WTC11 (cell line): Measurements from ENCODE around the gene CACNA1E. TPM values are rescaled to one million over a fixed set of nuclear protein-coding genes. Genes with fewer than 3 reads are reported as not detected.
"Not testable (repeated sequence)": the region's sequence is repeated elsewhere in the genome, so short reads cannot be mapped to it uniquely, and the experiment has no call there.

Experiments used
- ATAC-seq: fragments of 200-7000 bp; cut with Tn5 transposase; 2 replicates; pipeline ENCODE4 v1.10.0; 2021; ENCODE audit warnings: mild to moderate bottlenecking, moderate library complexity
- CTCF ChIA-PET: fragments of 300-600 bp; sonication (Branson Sonifier 250); formaldehyde crosslinking; loops from one replicate; lab custom pipeline; 2021; ENCODE audit warnings: antibody characterized with exemption; lab: Charles Lee
- POLR2A ChIA-PET: fragments of 350-600 bp; sonication (Branson Sonifier 250); formaldehyde crosslinking; loops from one replicate; lab custom pipeline; 2021; ENCODE audit warnings: antibody characterized with exemption; lab: Charles Lee
- DNase-seq: peaks from one replicate; pipeline ENCODE4 v3.0.0; 2021; ENCODE audit warnings: low spot score
- H3K27ac Mint-ChIP-seq: 2 replicates; pipeline ENCODE4 v1.8.0; 2021; ENCODE audit warnings: mixed read lengths
- H3K27me3 Mint-ChIP-seq: 2 replicates; pipeline ENCODE4 v1.8.0; 2021; ENCODE audit warnings: low read depth, mild to moderate bottlenecking, moderate library complexity, mixed read lengths
- H3K36me3 Mint-ChIP-seq: 2 replicates; pipeline ENCODE4 v1.8.0; 2021; ENCODE audit warnings: mixed read lengths
- H3K4me1 Mint-ChIP-seq: 2 replicates; pipeline ENCODE4 v1.8.0; 2022; ENCODE audit warnings: mixed read lengths
- H3K4me3 Mint-ChIP-seq: 2 replicates; pipeline ENCODE4 v1.8.0; 2021; ENCODE audit warnings: mild to moderate bottlenecking, moderate library complexity, mixed read lengths
- H3K9me3 Mint-ChIP-seq: 2 replicates; pipeline ENCODE4 v1.8.0; 2021; ENCODE audit warnings: mixed read lengths
- CBFB ChIP-seq: sonication (generic); formaldehyde crosslinking; IDR thresholded peaks from 2 replicates; pipeline ENCODE4 v1.8.1; 2022; ENCODE audit warnings: mild to moderate bottlenecking, low read depth, missing genetic modification reagents
- IRF2 ChIP-seq: sonication (generic); formaldehyde crosslinking; IDR thresholded peaks from 2 replicates; pipeline ENCODE4 v1.8.0; 2022; ENCODE audit warnings: low read depth, missing genetic modification reagents, borderline replicate concordance
- JAZF1 ChIP-seq: fragments of 250-450 bp; sonication (Bioruptor Pico); IDR thresholded peaks from 2 replicates; pipeline ENCODE4 v1.9.0; 2021; ENCODE audit warnings: moderate library complexity, mild to moderate bottlenecking, inconsistent platforms
- NR2C2 ChIP-seq: sonication (generic); formaldehyde crosslinking; IDR thresholded peaks from 2 replicates; pipeline ENCODE4 v1.8.0; 2022; ENCODE audit warnings: mild to moderate bottlenecking, missing genetic modification reagents
- PRRX2 ChIP-seq: fragments of 250-450 bp; sonication (Bioruptor Pico); IDR thresholded peaks from 2 replicates; pipeline ENCODE4 v1.8.0; 2021; ENCODE audit warnings: mild to moderate bottlenecking
- TEAD4 ChIP-seq: sonication (generic); formaldehyde crosslinking; IDR thresholded peaks from 2 replicates; pipeline ENCODE4 v1.8.0; 2022; ENCODE audit warnings: mild to moderate bottlenecking, missing genetic modification reagents
- ZNF423 ChIP-seq: fragments of 250-450 bp; sonication (Bioruptor Pico); IDR thresholded peaks from 2 replicates; pipeline ENCODE4 v2.1.2; 2022; ENCODE audit warnings: mild to moderate bottlenecking, moderate library complexity
- total RNA-seq: library from RNA; stranded (reverse); gene quantifications from 3 replicates; pipeline ENCODE4 v1.2.3, GENCODE V29; 2021
- TF ChIP-seq, protein P1 (sequence below): sonication (generic); formaldehyde crosslinking; IDR thresholded peaks from 2 replicates; pipeline ENCODE4 v1.8.1; 2023; ENCODE audit warnings: mild to moderate bottlenecking, moderate library complexity, missing genetic modification reagents
- TF ChIP-seq, protein P2 (sequence below): sonication (generic); formaldehyde crosslinking; IDR thresholded peaks from 2 replicates; pipeline ENCODE4 v1.8.1; 2023; ENCODE audit warnings: mild to moderate bottlenecking, missing genetic modification reagents, moderate library complexity
- TF ChIP-seq, protein P3 (sequence below): sonication (generic); formaldehyde crosslinking; IDR thresholded peaks from 2 replicates; pipeline ENCODE4 v1.8.0; 2022; ENCODE audit warnings: mild to moderate bottlenecking, missing genetic modification reagents
- TF ChIP-seq, protein P4 (sequence below): sonication (generic); formaldehyde crosslinking; IDR thresholded peaks from 2 replicates; pipeline ENCODE4 v1.8.0; 2022; ENCODE audit warnings: mild to moderate bottlenecking, missing genetic modification reagents
- TF ChIP-seq, protein P5 (sequence below): sonication (generic); formaldehyde crosslinking; conservative IDR thresholded peaks from 2 replicates; pipeline ENCODE4 v1.8.1; 2022; ENCODE audit warnings: mild to moderate bottlenecking, missing genetic modification reagents
- TF ChIP-seq, protein P6 (sequence below): sonication (generic); formaldehyde crosslinking; IDR thresholded peaks from 2 replicates; pipeline ENCODE4 v1.8.1; 2023; ENCODE audit warnings: mild to moderate bottlenecking, missing genetic modification reagents
- TF ChIP-seq, protein P7 (sequence below): sonication (generic); formaldehyde crosslinking; IDR thresholded peaks from 2 replicates; pipeline ENCODE4 v1.8.1; 2023; ENCODE audit warnings: mild to moderate bottlenecking, missing genetic modification reagents, borderline replicate concordance

CACNA1E gene
- total RNA-seq, 1 experiment from 2014 or later, result 0.63 TPM

DNA sequence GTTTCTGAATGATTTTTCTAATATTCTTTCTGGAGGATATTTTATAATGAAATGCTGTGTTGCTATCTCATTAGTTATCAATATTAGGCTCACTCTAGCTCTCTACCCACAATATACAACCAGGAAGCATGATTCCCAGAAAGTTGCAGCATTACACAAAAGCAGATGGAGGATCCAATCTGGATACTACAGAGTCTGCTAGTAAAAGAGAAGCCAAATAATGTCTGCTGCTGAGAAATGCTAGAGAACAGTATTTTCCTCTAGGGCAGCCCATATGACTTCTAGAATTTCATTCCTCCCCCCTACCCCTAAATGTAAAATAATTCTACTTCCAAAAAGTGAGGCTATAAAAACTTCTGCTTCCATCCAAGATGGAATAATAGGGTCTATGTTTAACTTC, 338.4 kb downstream of the CACNA1E start:
- H3K4me1 Mint-ChIP-seq, result peaks cover 12% of the 10 kb centered on the region
- no peaks in the 10 kb centered on the region for H3K27me3 Mint-ChIP-seq
- peaks cover 8% of the 10 kb centered on the region for H3K9me3 Mint-ChIP-seq
- POLR2A ChIA-PET, result no interaction called here
- H3K27ac Mint-ChIP-seq, result no peak overlapping the region
- DNase-seq, result no peak
- H3K36me3 Mint-ChIP-seq, result peaks cover 2% of the 10 kb centered on the region; the same call in 1 of the 2 replicates
- ATAC-seq, result no peak
- TF ChIP-seq, protein P1, sequence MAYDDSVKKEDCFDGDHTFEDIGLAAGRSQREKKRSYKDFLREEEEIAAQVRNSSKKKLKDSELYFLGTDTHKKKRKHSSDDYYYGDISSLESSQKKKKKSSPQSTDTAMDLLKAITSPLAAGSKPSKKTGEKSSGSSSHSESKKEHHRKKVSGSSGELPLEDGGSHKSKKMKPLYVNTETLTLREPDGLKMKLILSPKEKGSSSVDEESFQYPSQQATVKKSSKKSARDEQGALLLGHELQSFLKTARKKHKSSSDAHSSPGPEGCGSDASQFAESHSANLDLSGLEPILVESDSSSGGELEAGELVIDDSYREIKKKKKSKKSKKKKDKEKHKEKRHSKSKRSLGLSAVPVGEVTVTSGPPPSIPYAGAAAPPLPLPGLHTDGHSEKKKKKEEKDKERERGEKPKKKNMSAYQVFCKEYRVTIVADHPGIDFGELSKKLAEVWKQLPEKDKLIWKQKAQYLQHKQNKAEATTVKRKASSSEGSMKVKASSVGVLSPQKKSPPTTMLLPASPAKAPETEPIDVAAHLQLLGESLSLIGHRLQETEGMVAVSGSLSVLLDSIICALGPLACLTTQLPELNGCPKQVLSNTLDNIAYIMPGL (CRISPR knock-in tag), result no peak
- TF ChIP-seq, protein P2, sequence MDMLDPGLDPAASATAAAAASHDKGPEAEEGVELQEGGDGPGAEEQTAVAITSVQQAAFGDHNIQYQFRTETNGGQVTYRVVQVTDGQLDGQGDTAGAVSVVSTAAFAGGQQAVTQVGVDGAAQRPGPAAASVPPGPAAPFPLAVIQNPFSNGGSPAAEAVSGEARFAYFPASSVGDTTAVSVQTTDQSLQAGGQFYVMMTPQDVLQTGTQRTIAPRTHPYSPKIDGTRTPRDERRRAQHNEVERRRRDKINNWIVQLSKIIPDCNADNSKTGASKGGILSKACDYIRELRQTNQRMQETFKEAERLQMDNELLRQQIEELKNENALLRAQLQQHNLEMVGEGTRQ (CRISPR knock-in tag), result no peak
- TF ChIP-seq, protein P3, sequence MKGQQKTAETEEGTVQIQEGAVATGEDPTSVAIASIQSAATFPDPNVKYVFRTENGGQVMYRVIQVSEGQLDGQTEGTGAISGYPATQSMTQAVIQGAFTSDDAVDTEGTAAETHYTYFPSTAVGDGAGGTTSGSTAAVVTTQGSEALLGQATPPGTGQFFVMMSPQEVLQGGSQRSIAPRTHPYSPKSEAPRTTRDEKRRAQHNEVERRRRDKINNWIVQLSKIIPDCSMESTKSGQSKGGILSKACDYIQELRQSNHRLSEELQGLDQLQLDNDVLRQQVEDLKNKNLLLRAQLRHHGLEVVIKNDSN (CRISPR knock-in tag), result no peak
- TF ChIP-seq, protein P4, sequence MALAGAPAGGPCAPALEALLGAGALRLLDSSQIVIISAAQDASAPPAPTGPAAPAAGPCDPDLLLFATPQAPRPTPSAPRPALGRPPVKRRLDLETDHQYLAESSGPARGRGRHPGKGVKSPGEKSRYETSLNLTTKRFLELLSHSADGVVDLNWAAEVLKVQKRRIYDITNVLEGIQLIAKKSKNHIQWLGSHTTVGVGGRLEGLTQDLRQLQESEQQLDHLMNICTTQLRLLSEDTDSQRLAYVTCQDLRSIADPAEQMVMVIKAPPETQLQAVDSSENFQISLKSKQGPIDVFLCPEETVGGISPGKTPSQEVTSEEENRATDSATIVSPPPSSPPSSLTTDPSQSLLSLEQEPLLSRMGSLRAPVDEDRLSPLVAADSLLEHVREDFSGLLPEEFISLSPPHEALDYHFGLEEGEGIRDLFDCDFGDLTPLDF (CRISPR knock-in tag), result no peak
- TF ChIP-seq IRF2 (CRISPR knock-in tag) (no peak), PRRX2 (CRISPR knock-in tag) (no peak), ZNF423 (CRISPR knock-in tag) (no peak), JAZF1 (no peak), CBFB (CRISPR knock-in tag) (no peak)
- TF ChIP-seq, protein P5, sequence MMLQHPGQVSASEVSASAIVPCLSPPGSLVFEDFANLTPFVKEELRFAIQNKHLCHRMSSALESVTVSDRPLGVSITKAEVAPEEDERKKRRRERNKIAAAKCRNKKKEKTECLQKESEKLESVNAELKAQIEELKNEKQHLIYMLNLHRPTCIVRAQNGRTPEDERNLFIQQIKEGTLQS (CRISPR knock-in tag), result no peak
- CTCF ChIA-PET, result no interaction called here
- H3K4me3 Mint-ChIP-seq, result no peak overlapping the region

DNA sequence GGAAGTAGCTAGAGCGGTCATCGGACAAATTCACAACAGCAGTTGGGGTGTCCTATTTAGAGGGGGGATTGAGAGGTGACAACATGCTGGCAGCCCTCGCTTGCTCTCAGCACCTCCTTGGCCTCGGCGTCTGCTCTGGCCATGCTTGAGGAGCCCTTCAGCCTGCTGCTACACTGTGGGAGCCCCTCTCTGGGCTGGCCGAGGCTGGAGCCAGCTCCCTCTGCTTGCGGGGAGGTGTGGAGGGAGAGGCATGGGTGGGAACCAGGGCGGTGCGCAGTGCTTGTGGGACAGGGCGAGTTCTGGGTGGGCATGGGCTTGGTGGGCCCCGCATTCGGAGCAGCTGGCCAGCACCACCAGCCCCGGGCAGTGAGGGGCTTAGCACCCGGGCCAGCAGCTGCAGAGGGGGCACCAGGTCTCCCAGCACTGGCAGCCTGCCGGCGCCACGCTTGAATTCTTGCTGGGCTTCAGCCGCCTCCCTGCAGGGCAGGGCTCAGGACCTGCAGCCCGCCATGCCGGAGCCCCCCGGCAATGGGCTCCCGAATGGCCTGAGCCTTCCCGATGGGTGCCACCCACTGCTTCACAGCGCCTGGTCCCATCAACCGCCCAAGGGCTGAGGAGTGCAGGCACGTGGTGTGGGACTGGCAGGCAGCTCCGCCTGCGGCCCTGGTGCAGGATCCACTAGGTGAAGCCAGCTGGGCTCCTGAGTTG, 349.0 kb downstream of the CACNA1E start:
- POLR2A ChIA-PET, H3K4me3 Mint-ChIP-seq, H3K27ac Mint-ChIP-seq, ATAC-seq, H3K27me3 Mint-ChIP-seq, DNase-seq, CTCF ChIA-PET, H3K4me1 Mint-ChIP-seq: not testable (repeated sequence)
- peaks cover 83% of the 10 kb centered on the region for H3K9me3 Mint-ChIP-seq
- peaks cover 50% of the 10 kb centered on the region for H3K36me3 Mint-ChIP-seq

DNA sequence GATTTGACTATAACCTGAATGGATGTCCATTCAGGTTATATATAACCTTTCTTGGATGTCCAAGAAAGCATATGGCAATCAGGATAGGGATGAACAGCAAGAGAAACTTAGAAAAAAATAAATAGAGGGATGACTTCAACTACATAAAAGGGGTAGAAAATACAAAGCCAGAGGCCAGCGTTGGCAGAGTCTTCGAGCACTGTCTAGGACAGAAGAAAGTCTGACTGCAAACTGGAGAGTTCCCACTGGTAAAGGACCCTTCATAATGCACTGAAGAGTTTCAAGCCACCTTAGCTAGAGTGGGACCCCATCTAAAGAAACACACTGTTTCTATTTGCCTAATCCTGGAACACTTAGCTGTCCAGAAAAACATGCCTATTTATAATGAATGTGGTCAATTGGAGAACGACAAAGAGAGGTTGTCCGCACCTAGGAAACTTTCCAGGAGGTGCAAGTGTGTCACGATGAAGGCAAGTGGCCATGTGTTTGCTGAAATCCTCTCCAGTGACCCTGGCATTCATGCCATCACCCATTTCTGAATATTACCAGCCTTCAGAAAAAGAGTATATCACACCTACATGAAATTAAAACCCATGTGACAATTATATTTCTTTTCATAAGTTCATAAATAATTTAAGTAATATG, 362.8 kb downstream of the CACNA1E start:
- H3K4me1 Mint-ChIP-seq, result no peaks in the 10 kb centered on the region
- no peaks in the 10 kb centered on the region for H3K36me3 Mint-ChIP-seq
- TF ChIP-seq NR2C2 (CRISPR knock-in tag) (no peak), TEAD4 (CRISPR knock-in tag) (no peak)
- TF ChIP-seq, protein P6, sequence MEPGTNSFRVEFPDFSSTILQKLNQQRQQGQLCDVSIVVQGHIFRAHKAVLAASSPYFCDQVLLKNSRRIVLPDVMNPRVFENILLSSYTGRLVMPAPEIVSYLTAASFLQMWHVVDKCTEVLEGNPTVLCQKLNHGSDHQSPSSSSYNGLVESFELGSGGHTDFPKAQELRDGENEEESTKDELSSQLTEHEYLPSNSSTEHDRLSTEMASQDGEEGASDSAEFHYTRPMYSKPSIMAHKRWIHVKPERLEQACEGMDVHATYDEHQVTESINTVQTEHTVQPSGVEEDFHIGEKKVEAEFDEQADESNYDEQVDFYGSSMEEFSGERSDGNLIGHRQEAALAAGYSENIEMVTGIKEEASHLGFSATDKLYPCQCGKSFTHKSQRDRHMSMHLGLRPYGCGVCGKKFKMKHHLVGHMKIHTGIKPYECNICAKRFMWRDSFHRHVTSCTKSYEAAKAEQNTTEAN, result no peak
- TF ChIP-seq, protein P7, sequence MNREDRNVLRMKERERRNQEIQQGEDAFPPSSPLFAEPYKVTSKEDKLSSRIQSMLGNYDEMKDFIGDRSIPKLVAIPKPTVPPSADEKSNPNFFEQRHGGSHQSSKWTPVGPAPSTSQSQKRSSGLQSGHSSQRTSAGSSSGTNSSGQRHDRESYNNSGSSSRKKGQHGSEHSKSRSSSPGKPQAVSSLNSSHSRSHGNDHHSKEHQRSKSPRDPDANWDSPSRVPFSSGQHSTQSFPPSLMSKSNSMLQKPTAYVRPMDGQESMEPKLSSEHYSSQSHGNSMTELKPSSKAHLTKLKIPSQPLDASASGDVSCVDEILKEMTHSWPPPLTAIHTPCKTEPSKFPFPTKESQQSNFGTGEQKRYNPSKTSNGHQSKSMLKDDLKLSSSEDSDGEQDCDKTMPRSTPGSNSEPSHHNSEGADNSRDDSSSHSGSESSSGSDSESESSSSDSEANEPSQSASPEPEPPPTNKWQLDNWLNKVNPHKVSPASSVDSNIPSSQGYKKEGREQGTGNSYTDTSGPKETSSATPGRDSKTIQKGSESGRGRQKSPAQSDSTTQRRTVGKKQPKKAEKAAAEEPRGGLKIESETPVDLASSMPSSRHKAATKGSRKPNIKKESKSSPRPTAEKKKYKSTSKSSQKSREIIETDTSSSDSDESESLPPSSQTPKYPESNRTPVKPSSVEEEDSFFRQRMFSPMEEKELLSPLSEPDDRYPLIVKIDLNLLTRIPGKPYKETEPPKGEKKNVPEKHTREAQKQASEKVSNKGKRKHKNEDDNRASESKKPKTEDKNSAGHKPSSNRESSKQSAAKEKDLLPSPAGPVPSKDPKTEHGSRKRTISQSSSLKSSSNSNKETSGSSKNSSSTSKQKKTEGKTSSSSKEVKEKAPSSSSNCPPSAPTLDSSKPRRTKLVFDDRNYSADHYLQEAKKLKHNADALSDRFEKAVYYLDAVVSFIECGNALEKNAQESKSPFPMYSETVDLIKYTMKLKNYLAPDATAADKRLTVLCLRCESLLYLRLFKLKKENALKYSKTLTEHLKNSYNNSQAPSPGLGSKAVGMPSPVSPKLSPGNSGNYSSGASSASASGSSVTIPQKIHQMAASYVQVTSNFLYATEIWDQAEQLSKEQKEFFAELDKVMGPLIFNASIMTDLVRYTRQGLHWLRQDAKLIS (CRISPR knock-in tag), result no peak
- TF ChIP-seq, all 79 proteins: peak for 0
- CTCF ChIA-PET, result no interaction called here
- no peak for DNase-seq
- ATAC-seq, result no peak
- H3K9me3 Mint-ChIP-seq, result peaks cover 16% of the 10 kb centered on the region
- no peak overlapping the region for H3K4me3 Mint-ChIP-seq
- H3K27ac Mint-ChIP-seq, result no peak overlapping the region
- no peaks in the 10 kb centered on the region for H3K27me3 Mint-ChIP-seq
- POLR2A ChIA-PET, result no interaction called here
